ENCODE measurements around the gene CDK7. TPM values are rescaled to one million over a fixed set of nuclear protein-coding genes. Genes with fewer than 3 reads are reported as not detected.

The CDK7 gene
- total and polyA plus RNA-seq, 12 donors: 15.2 to 57.1 (median 27.2) TPM

DNA sequence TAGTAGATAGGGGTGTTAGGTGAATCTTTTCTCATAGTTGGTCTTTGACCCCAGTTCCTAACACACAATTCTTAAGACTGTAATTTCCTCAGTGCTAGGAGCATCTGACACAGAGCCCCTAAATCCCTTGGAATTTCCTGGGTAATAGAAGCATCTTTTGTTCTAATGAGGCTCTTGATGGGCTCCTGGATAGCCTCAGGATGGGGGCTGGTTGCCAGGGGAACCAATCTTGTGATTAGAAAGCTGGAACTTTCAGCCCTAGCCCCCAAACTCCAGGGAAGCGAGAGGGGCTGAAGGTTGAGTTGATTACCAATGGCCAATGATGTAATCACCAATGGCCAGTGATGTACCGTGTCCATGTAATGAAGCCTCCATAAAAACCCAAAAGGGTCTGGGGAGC, 53.4 kb downstream of the CDK7 start:
- TF ChIP-seq POLR2A (IDR thresholded peaks at IDR 0.05): no peak
- TF ChIP-seq, protein P1, sequence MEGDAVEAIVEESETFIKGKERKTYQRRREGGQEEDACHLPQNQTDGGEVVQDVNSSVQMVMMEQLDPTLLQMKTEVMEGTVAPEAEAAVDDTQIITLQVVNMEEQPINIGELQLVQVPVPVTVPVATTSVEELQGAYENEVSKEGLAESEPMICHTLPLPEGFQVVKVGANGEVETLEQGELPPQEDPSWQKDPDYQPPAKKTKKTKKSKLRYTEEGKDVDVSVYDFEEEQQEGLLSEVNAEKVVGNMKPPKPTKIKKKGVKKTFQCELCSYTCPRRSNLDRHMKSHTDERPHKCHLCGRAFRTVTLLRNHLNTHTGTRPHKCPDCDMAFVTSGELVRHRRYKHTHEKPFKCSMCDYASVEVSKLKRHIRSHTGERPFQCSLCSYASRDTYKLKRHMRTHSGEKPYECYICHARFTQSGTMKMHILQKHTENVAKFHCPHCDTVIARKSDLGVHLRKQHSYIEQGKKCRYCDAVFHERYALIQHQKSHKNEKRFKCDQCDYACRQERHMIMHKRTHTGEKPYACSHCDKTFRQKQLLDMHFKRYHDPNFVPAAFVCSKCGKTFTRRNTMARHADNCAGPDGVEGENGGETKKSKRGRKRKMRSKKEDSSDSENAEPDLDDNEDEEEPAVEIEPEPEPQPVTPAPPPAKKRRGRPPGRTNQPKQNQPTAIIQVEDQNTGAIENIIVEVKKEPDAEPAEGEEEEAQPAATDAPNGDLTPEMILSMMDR (IDR thresholded peaks at IDR 0.05): no peak
- intact Hi-C loops (cut with DNase I): no loop called here
- 40 to 78% (median 66%) methylated on average over 1 to 2 of the region's 2 CpGs for WGBS, 4 donors
- Histone ChIP-seq H3K4me3 (no peak overlapping the region), H3K27ac (no peak overlapping the region), H3K36me3 (replicated peaks in 1 of 2) (no peaks in the 10 kb centered on the region), H3K27me3 (no peaks in the 10 kb centered on the region), H3K9me3 (replicated peaks in 1 of 3) (no peaks in the 10 kb centered on the region), H3K4me1 (replicated peaks in 1 of 2) (no peaks in the 10 kb centered on the region)
- no peak for DNase-seq

DNA sequence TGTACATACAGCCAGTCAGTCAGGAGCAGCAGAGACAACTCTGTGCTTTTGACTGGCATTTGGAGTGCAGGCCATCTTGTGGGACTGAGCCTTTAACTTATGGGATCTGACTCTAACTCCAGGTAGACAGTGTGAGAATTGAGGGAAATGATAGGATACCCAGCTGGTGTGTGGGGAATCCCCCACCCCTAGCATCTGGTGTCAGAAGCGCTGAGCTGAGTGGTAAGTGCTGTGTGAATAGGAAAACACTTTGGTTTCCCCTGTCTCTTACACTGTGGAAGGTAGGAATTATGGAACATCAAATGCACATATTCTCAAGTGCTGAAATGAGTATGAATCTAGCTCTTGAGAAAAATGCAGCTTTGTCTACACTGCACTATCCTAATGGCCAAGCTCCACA, 54.0 kb downstream of the CDK7 start:
- DNase-seq: no peak
- no peak for TF ChIP-seq POLR2A (IDR thresholded peaks at IDR 0.05)
- TF ChIP-seq, protein P1 (IDR thresholded peaks at IDR 0.05): no peak
- Histone ChIP-seq H3K4me1 (replicated peaks in 1 of 2) (no peaks in the 10 kb centered on the region), H3K4me3 (no peak overlapping the region), H3K9me3 (replicated peaks in 1 of 3) (no peaks in the 10 kb centered on the region), H3K27me3 (no peaks in the 10 kb centered on the region), H3K36me3 (replicated peaks in 1 of 2) (no peaks in the 10 kb centered on the region), H3K27ac (no peak overlapping the region)
- intact Hi-C loops (cut with DNase I): no loop called here
- 91 to 100% (median 96%) methylated on average over 1 of the region's 1 CpG for WGBS, 4 donors

DNA sequence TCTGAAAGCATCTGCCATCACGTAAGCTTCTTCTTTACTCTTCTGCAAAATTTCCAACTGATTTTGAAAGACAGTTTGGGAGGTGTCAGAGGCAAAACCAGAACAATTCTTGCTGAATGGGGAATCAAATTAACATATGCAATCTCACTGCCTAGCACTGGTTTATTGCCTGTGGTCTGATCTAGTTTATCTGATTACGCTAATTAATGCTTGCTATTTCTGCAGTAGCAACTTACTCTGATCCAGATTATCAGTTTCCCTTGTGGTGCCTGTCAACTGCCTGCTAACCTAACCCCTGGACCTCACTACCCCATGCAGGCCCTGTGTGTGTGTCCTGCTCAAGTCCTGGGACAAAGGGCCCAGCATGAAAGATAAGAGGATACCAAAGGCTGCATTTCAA, 57.6 kb downstream of the CDK7 start:
- Histone ChIP-seq H3K36me3 (replicated peaks in 1 of 2) (no peaks in the 10 kb centered on the region), H3K9me3 (replicated peaks in 1 of 3) (no peaks in the 10 kb centered on the region), H3K27me3 (no peaks in the 10 kb centered on the region), H3K4me1 (replicated peaks in 1 of 2) (no peaks in the 10 kb centered on the region), H3K4me3 (no peak overlapping the region), H3K27ac (no peak overlapping the region)
- WGBS, 4 donors: 83 to 99% (median 91%) methylated on average over 2 of the region's 2 CpGs
- TF ChIP-seq POLR2A (IDR thresholded peaks at IDR 0.05): no peak
- TF ChIP-seq, protein P1 (IDR thresholded peaks at IDR 0.05): no peak
- intact Hi-C loops (cut with DNase I): no loop called here
- no peak for DNase-seq

DNA sequence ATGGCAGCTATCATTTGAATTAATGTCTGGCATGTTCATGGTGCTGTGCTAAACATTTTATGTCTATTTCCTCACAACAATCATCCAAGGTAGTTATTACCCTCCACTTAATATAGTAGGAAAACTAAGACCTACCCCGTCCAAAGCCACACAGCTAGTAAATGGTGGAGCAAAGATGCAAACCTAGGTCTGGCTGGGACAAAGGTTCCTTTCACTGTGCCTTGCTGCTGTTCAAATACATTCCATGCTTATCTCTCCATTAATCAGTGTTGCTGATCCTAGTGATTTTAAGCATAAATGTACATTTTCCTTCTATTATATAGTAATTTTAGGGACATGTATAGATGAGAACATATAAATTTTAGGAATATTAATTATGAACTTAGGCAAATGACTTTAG, 59.2 kb downstream of the CDK7 start:
- Histone ChIP-seq H3K4me1 (replicated peaks in 1 of 2) (no peaks in the 10 kb centered on the region), H3K27me3 (no peaks in the 10 kb centered on the region), H3K36me3 (replicated peaks in 1 of 2) (no peaks in the 10 kb centered on the region), H3K9me3 (replicated peaks in 1 of 3) (no peaks in the 10 kb centered on the region), H3K27ac (no peak overlapping the region), H3K4me3 (no peak overlapping the region)
- DNase-seq: no peak
- intact Hi-C loops (cut with DNase I): no loop called here
- TF ChIP-seq, protein P1 (IDR thresholded peaks at IDR 0.05): no peak
- no peak for TF ChIP-seq POLR2A (IDR thresholded peaks at IDR 0.05)
- WGBS, 4 donors: 51 to 95% (median 57%) methylated on average over 1 of the region's 1 CpG

Measured in adrenal gland (tissue), 12 donors.